ENCODE measurements around the gene EVI5L.

DNA sequence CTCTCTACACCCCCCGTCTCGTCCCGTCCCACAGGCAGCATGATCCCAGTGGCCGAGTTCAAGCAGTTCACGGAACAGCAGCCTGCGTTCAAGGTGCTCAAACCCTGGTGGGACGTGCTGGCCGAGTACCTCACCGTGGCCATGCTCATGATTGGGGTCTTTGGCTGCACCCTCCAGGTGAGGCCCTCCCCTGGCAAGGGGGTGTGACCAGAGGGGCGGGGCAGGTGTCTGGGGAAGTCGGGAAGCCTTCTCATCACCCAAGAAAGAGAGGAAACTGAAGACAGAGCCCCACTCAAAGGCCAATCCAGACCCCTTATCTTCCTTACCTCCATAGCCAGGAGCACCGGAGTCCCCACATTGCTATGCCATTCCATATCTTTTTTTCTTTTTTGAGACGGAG, 65.5 kb downstream of the EVI5L start:
- TF ChIP-seq EZH2 (IDR thresholded peaks at IDR 0.05; ENCODE audit: borderline replicate concordance, insufficient read depth, low read length, poor library complexity, severe bottlenecking) (no peak), EP300 (conservative IDR thresholded peaks at IDR 0.05; ENCODE audit: poor library complexity, severe bottlenecking) (no peak)
- TF ChIP-seq, protein P1, sequence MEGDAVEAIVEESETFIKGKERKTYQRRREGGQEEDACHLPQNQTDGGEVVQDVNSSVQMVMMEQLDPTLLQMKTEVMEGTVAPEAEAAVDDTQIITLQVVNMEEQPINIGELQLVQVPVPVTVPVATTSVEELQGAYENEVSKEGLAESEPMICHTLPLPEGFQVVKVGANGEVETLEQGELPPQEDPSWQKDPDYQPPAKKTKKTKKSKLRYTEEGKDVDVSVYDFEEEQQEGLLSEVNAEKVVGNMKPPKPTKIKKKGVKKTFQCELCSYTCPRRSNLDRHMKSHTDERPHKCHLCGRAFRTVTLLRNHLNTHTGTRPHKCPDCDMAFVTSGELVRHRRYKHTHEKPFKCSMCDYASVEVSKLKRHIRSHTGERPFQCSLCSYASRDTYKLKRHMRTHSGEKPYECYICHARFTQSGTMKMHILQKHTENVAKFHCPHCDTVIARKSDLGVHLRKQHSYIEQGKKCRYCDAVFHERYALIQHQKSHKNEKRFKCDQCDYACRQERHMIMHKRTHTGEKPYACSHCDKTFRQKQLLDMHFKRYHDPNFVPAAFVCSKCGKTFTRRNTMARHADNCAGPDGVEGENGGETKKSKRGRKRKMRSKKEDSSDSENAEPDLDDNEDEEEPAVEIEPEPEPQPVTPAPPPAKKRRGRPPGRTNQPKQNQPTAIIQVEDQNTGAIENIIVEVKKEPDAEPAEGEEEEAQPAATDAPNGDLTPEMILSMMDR (IDR thresholded peaks at IDR 0.05; ENCODE audit: poor library complexity, severe bottlenecking), result no peak
